GM18867 (cell line): ENCODE measurements around the gene SORBS2.
A peak's percentile ranks its signal among the peaks of the same experiment; 100 is the strongest.

Experiments
- ATAC-seq: cut with Tn5 transposase; IDR thresholded peaks from one replicate; pipeline ENCODE4 v1.9.1; 2021; ENCODE audit warnings: mild to moderate bottlenecking, moderate library complexity; ENCODE audit not compliant: unreplicated experiment

The SORBS2 gene

DNA sequence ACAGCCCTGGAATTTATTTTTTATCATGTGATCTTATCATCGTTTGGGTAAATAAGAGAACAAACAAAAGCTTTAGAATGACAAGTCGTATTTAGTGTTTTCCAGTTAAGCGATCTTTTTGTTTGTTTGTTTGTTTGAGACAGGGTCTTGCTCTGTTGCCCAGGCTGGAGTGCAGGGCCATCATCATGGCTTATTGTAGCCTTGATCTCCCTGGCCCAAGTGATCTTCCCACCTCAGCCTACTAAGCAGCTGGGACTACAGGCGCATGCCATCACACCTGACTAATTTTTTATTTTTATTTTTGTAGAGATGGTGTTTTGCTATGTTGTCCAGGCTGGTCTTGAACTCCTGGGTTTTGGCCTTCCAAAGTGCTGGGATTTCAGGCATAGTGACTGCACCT, 219.6 kb downstream of the SORBS2 start:
- ATAC-seq, result no peak

DNA sequence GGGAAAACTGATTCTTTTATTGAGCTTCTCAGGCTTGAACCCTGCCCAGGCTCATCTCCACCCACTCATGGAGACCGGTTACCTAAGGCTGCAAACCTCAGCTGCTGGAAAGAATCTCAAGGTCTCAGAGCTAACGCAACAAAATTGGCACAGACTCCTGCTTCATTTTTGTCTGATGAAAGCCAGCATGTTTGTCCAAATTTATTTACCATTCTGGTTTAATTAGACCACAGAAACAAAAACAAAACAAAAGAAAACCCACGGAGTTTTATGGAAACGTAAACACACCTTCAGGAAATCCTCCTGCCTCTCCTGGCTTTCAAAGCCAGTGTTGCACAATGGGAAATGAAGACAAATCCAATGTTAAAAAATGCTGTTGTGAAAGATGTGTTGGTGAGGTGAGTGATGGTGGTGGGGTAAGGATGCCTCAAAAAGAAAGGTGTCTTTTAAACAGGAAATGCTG, 220.3 kb downstream of the SORBS2 start:
- no peak for ATAC-seq

DNA sequence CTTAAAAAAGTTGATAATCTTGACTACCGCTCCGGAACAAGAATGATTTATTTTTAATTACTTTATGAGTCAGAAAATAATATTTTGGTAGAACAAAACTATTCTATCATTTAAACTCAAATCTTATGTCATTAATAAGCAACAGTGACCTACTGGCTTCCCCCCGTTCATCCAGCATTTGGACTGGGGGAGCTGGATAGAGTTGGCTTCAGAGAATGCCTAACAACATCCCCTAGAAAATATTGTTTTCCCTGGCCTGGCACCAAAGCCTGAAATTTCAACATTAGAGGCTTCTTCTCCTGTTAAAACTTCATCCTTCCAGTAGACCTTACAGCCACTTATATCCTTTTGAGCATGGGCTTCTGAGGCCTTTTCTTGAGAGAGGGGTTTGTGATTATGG, 221.0 kb downstream of the SORBS2 start:
- no peak for ATAC-seq

GRCh38 chr4:185589067-185589836, 222.7 kb downstream of the SORBS2 start:
- no peak for ATAC-seq

DNA sequence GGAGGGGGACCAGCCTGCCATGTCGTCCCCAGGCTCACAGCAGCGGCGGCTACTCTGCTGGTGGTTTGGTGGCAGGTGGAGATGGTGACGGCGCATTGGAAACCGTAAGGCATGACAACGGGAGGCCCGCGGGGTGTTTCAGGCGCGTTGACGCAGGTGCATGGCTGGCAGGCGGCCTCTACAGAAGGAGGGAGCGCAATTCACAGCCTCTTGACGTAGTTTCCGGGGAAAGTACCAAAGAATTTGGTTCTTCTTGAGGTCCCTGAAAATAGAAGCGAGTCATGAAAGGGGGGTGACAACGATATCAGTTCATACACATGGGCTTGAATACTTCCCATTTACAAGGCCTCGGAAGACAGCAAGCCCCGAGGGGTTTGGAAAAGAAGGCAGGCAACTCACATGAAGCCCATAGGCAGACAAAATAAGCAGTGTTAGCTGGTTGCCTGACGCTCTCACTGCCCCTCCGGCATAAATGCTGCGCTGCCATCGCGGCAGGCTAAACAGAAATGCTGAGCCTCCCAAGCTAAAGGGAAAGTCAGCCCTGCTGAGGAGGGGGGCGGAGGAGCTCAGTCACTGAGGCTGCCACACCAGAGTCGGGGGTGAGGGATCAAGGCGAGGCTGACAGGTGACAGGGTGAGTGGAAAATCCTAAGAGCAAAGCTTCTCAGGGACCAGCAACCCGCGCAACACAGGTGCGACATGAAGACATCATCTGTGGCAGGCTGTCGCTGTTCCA, 224.4 kb downstream of the SORBS2 start:
- peak; percentile 99 for ATAC-seq

DNA sequence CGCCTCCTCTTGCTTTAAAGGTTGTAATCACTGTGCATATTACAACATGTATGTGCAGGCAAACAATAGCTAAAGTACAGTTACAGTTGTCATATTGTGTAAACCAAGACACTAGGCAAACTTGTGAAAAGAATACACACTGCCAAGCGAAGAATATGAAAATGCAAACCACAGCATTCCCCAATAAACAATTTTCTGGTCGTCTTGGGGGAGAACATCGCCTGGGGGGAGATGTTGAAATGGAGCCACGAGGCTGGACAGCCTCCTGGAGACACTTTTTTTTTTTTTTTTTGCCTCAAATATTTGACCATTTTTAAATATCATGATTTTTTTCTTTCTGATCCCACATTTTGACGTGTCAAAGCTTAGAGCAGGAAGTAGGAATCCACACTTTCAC, 225.0 kb downstream of the SORBS2 start:
- peak; percentile 3 for ATAC-seq

DNA sequence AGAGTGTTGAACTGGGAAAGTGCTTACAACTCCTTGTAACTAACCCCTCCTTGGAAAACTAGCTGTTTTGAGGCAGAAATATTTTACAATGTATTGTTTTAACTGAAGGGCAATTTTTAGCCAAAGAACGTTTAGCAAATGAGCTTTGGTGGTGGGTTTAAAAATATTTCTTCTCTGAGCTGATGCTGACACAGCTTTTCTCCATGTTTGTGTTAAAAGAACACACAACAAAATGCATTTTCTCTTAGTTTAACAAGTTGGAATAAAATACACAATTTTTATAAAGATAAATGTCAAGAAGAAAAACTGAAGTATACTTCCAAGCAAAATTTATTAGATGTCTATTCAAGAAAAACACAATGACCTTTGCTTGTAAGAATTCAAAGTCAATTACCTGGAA, 226.8 kb downstream of the SORBS2 start:
- no peak for ATAC-seq

DNA sequence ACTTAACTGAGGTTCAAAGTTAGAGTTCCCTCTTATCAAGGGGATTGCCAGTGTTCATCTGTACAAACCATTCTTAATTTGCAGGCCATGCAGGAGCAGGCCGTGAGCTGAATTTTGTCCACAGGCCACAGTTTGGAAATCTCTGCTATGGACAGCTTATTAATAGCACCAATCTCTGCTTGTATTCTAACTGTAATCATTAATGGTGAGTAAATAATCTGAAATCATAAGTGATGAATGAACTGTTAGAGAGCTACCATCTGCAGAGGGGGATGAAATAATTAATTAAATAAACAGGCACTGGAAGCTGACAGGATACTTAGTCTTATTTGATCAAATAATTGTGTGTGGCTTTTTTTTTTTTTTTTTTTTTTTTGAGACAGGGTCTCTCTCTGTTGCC, 228.2 kb downstream of the SORBS2 start:
- no peak for ATAC-seq

DNA sequence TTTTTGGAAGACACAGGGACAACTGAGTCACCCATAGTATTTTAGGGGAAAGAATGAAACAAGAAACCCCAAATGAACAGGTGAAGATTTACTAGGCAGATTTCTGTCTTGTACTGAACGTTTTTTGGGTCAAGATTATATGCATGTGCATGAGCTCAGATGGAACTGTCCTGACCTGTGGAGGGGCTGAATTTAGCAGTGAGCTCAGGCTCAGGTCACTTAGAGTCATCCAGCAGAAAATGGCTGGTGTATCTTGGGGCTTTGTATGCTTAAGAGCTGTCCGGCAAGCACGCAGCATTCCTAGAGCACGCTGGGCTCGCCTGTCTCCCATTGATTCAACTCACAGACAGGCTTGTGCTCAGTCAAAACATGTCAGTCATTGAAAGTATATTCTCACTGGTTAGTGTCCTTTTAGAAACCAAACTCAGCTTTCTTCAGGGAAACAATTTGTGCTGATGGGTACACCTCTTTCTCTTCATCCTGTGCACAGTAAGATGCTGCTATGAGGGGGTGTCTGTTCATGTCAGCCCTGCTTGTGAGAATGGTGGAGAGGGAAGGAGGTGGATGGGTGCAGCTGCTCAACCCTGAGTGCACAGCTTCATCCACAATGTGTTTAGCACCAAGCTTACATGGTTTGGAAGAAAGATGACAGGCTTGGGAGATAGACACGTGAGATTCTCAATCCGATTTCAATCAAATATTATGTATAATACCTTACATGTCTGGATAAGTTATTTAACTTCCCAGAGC, 229.2 kb downstream of the SORBS2 start:
- no peak for ATAC-seq

GRCh38 chr4:185580699-185581098, 231.3 kb downstream of the SORBS2 start:
- no peak for ATAC-seq

DNA sequence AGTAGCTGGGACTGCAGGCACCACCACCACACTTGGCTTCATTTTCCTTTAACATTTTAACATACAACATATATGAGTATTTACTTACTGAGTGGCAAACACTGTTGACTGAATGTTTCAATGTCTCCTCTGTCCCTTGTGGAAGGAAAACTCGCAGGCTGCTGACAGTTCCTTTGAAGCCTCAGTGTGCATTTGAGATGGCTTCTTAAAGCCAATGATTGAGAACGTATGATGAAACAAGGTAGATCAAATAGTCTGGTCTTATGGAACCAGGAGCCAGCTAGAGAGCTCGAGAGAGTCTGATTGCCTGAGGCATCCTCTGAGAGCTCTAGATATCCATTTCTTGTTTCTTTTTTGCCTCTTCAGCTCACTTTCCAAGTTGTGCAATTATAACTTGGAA, 233.7 kb downstream of the SORBS2 start:
- ATAC-seq, result no peak

DNA sequence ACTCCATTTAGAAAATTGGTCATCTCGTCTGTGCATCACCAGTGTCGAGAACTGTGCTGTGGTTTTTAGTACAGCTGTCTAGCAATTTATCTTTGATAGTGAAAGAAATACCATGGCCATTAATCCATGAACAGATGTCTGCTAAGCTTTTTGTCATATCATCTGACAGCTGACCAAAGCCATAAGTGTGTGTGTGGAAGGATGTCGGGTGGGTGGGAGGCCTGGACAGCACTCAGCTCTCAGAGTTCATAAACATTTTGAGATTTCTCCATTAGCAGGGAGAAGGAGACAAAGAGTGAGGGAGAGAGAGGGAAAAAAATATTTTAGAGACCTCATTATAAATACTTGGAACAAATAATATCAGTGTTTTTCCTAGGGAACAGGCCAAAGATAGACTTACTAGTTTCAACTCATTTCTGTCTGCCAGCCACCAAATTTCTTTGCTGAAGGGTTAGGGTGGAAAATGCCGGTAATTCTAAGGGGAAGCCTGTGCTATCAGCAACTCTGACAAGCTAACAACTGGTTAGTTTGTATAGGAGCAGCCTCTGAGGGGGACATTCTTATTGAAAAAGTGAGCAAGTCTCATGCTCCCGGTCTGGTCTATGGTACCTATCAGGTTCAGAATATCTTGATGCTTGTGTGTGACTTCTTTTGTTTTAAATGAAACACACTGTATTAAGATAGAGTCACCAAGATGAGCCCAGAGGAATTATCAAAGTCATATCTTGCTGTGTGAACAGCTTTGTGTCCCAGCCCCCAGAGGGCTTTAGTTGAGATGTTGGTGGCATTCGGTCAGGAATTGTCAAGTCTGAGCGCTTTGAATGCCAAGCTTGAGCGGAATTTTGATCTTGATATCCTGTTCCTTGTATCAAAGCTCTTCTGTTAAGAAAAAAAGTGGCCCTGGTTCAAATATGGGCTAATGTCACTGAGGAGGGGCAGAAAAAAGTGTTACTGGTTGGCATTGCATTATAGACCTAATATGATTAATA, 234.7 kb downstream of the SORBS2 start:
- no peak for ATAC-seq

GRCh38 chr4:185576314-185576961, 235.6 kb downstream of the SORBS2 start:
- ATAC-seq, result no peak

DNA sequence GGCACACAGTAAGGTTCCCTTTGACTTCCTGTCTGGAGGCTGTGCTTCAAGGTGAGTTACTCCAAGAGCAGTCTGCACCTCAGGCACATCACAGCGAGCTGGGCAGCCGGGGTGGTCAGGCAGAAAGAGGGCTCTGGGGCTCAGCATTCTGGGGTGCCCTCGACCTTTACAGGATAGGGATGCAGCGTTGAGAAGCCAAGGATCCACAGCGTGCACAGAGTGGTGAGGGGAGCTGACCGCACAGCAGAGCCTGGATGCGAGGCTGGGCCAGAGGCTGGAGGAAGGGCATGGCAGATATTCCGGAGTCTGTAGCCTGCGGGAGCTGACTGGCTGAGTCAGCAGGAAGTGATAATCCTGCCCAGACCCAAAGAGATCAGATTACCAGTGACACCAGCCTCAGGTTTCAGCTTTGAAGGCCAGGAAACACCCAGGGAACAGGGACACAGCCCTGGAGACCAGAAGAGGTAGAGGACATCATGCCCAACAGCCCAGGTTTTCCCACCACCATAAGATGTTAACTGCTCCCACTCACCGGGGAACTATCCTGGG, 238.3 kb downstream of the SORBS2 start:
- no peak for ATAC-seq

DNA sequence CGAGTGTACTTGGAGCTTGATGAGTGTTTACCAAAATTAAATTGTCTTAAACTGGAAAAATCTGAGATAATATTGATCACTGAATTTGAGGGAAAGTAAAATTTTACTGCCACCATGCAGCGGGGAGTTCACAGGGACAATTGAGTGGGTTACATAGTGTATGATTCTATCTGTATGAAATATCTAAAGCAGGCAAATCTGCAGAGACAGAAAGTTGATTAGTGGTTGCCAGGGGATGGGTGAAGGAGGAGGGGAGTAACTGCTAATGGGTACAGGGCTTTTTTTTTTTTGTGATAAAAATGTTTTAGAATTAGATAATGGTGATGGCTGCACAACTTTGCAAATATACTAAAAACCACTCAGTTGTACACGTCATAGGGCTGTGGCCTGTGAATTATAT, 241.3 kb downstream of the SORBS2 start:
- ATAC-seq, result no peak

DNA sequence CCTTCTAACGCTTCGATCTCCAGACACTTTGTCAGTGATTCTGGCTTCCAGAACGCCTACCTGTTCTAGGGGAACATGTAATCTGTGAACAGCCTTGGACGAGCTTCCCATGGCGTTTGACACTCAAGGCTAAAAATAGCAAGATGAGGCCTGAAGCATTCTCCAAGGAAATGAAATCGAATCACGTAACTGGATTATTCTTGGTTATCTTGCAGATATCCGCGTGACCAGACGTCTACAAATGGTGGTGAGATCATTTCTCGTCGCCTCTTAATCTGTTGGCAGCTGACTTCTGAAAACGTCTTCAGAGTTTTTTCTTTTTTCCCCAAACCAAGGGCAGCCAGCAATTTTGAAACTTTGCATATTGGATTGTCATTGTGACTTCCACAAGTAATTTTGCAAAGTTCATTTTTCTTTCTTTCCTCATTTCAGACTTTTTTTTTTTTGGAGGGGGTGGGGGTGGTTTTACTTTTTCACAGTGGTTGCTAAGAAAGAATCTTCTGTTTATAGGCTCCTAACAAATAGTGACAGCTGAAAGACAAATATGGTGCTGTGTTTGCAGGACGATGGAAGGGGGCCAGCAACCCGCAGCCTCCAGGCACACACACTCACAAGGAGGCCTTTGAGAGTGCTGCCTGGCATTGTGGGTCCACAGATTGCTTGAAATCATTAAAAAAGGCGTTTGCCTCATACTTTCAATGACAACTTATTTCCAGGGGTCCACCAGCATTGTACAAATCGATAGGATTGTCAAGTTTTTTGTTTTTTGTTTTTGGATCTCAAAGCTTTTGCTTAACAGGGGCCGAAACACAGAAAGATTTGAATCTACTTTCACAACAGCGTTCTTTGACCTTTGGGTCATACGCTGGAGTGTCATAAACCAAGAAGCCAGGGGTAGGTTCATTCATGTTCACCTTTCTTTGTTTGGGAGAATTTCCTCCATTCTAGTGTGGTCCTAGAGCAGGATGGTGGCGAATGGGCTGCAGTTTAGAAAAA, 244.3 kb downstream of the SORBS2 start:
- ATAC-seq, result no peak

GRCh38 chr4:185566972-185567371, 245.0 kb downstream of the SORBS2 start:
- no peak for ATAC-seq

GRCh38 chr4:185566425-185566824, 245.6 kb downstream of the SORBS2 start:
- no peak for ATAC-seq
